NCI-H1436 (cell line): Measurements from ENCODE around the gene R3HDM2.
"Not testable (repeated sequence)": the region's sequence is repeated elsewhere in the genome, so short reads cannot be mapped to it uniquely, and the experiment has no call there.

Experiments
- DNase-seq: peaks from one replicate; lab custom pipeline; 2025; lab: John Stamatoyannopoulos, UW

Gene R3HDM2

DNA sequence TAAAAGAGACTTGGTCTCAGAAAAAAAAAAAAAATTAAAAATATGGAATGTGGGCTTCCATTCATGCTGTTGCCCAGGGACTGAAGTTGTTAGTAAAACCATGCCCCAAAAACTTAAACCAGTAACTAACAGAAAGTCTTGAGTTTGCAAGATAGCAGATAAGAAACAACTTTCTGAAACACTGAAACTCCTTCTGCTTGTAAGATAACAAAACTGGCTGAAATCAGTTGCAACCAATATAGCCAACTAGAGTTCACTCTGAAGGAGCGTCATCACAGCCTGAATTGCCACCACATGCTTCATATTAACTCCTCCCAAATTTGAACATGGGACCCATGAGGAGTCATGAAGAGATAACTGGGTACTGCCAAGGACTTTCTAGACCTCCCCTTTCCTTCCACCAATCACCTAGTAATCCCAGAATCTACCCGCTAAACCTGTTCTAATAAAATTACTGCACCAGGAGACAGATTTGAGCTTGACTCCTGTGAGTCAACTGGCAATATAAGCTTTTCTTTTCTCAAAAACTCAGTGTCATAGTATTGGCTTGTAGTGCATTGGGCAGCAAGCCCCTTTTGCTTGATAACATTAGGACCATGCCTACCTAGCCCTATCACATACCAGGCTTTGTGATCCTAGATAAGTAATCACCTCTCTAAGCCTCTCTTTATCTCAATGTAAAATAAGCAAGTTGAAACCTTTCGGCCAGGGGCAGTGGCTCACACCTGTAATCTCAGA is 53.6 kb downstream of the R3HDM2 start:
- no peak for DNase-seq

DNA sequence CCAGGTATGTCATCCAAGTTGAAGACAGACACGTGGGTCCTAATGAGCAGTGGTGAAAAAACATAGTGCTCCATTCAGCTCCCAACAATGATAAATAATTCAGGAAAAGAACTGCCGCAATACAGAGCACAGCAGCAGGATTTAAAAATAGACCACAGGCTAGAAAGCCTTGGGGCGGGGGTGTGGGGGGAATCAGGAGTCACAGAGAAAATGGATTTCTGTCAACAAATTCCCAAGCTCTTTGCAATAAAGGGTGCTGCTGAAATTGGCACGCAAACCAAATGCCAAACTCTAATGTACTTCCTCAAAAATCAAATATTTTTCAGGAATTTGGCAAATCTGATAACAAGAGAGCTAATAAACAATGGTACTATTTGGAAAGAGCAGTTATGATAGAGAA is 58.6 kb downstream of the R3HDM2 start:
- DNase-seq: no peak

DNA sequence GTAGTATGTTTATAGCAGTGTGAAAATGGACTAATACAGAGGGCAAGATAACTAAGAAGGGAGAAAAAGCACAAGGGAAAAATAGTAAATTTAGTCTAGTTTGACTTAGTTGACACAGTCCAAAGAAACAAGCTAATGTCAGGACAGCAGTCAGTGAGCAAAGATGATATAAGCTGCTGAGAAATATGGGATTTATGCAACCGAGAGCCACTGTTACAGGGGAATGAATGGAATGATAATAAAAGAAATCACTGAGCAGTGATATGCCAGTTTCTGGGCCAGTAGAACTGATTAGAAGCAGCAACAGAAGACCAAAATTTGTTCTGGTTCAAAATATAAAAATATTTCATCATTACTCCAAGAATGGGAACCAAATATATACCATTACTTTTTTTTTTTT is 60.1 kb downstream of the R3HDM2 start:
- no peak for DNase-seq

DNA sequence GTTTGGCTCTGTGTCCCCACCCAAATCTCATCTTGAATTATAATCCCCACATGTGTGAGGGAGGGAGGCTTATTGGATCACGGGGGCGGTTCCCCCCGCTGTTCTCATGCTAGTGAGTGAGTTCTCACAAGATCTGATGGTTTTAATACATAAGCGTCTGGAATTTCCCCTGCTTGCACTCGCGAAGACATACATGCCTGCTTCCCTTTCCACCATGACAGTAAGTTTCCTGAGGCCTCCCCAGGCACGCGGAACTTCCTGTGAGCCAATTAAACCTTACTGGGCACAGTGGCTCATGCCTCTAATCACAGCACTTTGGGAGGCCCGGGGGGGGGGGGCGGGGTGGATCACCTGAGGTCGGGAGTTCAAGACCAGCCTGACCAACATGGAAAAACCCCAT is 60.8 kb downstream of the R3HDM2 start:
- no peak for DNase-seq

DNA sequence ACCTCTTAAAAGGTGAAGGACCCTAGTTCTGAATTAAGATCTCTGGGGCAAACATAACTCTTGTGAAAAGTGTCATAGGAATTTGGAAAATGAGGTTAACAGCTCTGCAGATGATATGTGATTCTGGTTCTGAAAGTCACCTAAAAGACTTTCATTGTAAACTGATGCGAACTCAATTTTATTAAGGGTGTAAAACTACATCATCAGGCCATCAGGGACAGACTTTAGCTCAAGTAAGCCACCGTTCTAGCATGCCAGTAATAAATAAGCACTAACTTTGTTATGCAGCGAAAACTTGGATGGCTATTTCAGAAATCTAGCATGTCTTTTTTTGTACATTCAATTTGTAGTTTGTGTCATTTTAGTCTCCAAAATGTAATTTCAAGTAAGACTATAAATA is 61.6 kb downstream of the R3HDM2 start:
- no peak for DNase-seq

DNA sequence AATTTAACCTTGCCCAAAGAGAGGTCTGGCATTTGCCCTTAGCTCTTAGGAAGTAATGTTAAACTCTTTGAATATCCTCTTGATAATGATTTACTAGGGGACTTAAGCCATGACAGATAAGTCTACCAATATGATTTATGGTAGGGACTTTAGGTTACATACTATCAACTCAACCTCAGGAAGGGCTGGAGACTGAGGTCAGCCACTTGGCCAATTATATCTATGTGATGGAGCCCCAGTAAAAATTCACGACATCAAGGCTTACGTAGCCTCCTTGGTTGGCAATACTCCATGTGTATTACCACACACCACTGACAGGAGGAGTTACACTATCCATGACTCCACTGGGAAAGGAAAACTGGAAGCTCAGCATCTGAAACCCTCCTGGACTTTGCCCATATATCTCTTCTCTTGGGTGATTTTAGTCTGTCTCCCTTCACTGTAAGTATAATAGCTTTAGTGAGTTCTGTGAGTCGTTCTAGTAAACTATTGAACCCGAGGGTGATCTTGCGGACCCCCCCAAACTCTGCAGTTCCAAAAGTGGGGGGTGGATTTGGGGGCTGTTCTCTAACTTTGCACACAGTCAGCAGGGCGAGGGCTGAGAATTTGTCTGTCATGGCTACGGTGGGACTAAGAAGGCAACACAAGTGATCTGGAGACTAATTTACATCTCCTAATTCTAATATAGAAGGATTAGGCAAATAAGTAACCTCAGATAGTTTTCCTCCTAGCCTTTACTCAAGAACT is 62.3 kb downstream of the R3HDM2 start:
- DNase-seq: no peak

DNA sequence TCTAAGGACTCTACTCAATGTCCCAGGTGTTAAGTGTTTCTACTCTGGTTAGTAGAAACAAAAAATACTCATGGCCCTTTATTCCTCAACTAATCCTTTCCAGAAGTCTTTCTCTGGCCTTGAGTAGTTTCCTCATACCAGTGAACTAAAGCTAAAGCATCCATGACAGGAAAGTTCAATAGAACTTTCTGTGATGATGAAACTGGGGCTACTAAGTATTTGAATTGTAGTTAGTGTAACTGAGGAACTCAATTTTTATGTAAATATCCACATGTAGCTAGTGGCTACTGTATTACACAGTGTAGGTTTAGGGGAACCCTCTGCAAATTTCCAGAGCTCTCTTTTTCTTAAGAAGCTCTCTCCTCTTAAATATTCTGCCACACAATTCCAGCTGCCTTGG is 63.7 kb downstream of the R3HDM2 start:
- no peak for DNase-seq

DNA sequence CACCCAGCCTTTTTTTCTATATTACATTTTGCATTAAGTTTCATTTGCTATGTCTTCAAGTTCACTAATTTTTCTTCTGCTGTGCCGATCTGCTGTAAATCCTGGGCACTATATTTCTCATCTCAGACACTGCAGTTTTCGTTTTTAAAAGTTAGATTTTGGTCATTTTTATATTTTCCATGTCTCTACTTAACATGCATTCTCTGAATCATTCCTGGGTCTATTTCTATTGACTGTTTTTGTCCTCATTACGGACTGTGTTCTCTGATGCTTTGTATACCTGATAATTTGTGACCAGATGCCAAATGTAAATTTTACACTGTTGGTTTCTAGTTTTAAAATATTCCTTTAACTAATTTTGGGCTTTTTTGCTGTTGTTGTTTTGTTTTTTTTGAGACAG is 64.5 kb downstream of the R3HDM2 start:
- no peak for DNase-seq

DNA sequence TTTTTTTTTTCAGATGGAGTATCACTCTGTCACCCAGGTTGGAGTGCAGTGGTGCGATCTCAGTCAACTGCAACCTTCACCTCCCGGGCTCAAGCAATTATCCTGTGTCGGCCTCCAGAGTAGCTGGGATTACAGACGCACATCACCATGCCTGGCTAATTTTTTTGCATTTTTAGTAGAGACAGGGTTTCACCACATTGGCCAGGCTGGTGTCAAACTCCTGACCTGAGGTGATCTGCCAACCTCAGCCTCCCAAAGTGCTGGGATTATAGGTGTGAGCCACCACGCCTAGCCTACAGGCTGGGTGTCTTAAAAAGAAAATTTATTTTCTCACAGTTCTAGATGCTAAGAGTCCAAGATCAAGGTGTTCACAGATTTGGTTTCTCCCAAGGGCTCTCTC is 66.7 kb downstream of the R3HDM2 start:
- DNase-seq: not testable (repeated sequence)

DNA sequence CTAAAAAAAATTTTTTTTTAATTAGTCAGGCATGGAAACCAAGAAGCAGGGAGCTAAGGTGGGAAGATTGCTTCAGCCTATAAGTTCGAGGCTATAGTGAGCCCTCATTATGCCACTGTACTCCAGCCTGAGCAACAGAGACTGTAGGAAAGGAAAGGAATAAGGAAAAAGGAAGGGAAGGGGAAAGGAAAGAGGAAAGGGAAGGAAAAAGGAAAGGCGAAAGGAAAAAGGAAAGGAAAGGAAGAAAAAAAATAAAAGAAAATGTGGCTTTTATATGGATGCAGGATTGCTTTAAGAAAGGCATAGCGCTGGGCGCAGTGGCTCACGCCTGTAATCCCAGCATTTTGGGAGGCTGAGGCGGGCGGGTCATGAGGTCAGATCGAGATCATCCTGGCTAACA is 70.4 kb downstream of the R3HDM2 start:
- no peak for DNase-seq

DNA sequence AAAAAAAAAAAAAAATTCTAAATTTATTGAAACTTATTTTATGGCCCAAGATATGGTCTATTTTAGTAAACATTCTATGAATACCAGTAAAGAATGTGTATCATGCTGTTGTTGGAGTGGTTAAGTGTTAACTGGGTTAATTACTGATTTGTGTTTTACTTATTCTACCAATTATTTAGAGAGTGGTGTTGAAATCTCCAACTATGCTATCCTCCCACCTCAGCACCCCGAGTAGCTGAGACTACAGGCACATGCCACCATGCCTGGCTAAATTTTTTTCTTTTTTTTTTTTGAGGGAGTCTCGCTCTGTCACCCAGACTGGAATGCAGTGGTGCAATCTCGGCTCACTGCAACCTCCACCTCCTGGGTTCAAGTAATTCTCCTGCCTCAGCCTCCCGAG is 72.2 kb downstream of the R3HDM2 start:
- no peak for DNase-seq

DNA sequence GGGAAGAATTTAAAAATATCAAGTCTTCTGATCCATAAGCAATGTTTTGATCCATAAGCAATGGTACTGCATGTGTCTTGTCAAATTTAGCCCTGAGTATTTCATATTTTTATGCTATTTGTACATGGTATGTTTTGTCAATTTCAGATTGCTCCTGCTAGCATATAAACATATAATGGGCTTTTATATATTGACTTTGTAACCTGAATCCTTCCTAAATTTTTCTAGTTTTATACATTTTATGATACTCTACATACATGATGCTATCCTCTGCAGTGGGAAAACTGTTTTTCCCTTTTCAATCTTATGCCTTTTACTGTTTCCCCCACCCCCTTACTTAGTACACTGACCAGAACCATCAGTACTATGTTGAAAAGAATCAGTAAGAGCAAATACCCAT is 75.1 kb downstream of the R3HDM2 start:
- DNase-seq: no peak

DNA sequence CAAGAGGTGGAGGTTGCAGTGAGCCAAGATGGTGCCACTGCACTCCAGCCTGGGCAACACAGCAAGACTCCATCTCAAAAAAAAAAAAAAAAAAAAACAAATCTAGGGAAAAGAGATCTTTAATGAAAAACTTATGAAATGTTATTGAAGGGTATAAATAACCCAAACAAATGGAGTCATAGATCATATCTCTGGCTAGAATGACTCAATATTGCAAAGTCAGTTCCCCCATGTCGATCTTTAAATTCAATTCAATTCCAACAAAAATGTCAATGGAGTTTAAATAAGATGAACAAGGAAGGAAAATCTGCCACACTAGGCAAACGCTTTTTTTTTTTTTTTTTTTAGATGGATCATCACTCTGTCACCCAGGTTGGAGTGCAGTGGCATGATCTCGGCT is 78.7 kb downstream of the R3HDM2 start:
- no peak for DNase-seq

DNA sequence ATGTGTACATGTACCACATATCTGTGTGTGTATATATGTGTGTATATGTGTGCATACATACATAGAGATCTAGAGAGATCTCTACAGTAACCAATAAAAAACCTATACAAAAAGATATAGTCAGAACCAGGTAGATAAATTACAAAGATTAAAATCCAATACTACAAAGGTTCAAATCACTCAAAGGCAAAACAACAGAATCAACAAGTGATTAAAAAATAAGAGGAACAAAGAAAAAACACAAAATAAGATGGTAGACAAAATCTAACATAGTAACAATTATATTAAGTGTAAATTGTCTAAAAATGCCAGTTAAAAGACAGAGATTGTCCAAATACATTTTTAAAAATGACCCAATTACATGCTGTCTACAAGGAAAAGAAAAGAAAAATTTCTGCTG is 83.6 kb downstream of the R3HDM2 start:
- DNase-seq: no peak

DNA sequence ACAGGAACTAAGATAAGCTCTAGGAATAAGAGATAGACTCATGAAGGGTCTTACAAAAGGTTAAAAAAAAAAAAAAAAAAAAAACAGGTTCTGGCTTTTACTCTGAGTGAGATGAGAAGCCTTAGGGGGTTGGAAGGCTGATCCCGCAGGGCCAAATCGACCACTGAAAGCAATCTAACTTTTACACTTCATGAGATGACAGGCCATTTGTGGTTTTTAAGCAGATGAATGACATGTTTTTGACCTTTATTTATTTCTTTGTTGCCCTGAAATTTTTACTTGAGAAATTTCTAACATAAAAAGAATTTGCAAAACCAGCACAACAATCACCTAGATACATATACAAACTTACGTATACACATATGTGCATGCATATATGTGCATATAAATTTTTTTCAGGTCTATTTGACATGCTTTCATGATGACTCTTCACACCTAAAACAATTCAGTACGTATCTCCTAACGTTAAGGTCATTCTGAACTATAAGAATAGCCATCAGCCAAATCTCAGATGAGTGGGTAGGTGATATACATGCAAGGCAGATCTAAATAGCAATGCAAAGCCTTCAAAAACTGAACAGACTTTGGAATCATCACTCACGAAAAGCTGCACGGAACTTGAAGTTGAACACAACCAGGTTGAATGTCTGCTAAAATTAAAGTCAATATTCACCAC is 87.0 kb downstream of the R3HDM2 start:
- DNase-seq: no peak

DNA sequence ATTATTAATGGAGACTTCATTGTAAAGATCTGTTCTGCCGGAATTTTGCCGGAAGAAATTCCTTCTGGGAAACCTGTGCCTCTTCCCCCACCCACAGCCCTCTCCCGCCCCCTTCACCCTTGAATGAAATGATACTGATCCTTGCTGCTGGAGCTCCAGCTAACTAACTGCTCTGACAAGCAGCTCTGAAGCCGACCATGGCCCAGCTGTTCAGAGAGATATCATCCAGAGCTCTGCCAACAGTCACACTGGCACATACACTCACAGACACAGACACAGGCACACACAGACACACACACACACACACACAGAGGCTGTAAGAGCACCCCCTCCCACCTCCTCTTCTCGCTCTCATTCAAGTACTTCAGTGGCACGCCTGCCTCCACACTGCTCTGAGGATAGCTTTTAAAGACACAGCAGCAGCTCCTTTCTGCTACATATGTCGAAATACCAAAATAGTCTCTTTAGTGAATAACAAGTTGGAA is 88.6 kb downstream of the R3HDM2 start:
- DNase-seq: peak; percentile 35

DNA sequence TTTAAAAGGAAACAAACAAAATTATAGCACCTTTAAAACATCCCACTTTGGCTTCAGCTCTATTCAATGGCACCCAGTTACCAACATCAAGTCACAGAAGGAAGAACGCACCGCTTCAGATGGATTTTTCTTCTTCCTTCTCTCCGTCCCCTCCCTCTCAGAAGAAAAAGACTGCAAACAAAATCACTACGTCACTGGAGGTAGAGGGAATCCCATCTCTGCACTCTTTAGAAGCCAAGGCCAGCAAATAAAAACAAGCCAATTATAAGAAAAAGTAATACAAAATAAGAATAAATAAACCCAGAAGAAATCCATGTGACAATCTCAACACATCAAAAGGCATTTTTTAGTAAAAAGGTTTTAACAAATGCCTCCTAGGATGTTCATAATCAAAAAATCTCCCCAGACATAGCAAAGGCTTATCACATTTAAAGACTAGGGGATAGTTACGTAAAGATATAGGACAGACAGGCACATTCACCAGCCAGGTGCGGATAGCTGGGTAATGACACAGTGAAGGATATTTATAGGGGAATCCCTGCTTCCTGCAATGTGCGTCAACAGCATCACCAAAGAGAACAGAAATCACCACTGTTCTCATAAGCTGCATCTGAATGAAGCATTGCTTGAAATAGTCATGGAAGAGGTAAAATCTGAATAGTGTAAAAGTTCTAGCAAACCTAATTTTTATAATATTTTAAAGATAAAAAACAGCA is 89.4 kb downstream of the R3HDM2 start:
- DNase-seq: no peak

DNA sequence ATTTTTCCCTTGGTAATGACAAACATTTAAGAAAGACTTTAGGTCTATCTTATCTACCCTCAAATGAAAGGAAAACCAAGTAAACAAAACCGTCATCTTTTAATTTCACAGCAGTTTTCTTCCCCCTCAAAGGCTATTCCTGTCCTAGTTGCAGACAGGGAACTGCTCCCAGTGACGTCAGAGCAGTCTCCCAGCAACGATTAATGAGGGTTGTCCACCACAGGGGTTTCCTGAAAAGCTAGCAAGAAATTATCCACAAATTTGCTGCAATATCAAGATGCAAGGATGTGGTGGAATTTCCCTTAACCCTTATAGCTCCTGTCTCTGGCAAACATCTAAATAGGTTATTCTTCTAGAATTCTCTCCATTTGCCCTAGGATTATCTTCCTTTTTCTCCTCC is 90.7 kb downstream of the R3HDM2 start:
- no peak for DNase-seq

DNA sequence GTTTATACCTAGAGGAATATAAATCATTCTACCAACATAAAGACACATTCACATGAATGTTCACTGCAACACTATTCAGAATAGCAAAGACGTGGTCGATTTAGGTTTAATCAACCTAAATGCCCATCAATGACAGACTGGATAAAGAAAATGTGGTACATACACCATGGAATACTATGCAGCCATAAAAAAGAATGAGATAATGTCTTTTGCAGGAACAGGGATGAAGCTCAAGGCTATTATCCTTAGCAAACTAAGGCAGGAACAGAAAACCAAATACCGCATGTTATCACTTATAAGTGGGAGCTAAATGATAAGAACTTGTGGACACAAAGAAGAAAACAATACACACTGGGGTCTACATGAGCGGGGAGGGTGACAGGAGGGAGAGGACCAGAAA is 94.5 kb downstream of the R3HDM2 start:
- DNase-seq: not testable (repeated sequence)

DNA sequence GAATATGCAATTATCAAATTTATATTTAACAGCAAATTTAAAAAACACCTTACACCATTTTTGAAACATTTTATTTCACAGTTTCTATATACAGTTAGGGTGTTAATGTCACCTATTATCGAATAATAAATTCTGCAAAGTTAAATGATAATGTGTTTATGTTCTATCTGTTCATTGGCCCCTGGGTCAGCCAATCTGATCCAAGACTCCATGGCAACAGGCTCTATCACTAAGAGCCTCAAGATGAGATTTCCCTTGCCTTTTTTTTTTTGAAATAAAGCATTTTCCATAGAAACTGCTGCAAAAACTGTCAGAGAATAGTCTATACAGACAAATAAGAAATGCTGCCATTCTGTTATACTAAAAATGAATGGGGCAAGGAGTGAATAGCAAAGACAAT is 96.6 kb downstream of the R3HDM2 start:
- DNase-seq: no peak

DNA sequence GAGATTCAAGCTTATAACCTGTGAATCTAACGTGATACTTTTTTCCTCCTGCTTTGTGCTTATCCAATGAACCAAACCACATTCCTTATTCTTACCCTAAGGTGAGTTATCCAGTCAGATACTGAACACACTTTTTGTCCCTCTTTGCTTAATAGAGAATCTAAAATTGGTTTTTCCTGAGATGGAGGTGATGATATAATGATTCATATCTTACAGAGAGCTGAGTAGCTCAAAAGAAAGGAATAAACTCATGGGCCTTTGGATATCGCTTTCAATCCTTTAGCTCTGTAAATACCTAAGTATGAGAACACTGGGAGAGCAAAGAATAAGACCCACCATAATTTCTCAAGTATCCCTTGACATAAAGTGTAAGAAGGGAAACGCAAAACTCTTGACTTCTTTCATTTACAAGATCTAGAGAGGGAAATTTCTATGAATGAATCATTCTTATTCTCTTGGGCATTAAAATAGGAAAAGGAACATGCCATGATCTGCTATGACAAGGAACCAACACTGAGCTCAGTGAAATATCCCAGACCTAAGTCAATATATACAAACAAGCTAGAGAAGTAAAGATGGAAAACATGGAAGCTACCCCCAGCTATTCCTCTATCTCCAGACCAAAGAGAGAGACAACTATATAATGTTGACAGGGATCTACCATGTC is 98.1 kb downstream of the R3HDM2 start:
- no peak for DNase-seq

DNA sequence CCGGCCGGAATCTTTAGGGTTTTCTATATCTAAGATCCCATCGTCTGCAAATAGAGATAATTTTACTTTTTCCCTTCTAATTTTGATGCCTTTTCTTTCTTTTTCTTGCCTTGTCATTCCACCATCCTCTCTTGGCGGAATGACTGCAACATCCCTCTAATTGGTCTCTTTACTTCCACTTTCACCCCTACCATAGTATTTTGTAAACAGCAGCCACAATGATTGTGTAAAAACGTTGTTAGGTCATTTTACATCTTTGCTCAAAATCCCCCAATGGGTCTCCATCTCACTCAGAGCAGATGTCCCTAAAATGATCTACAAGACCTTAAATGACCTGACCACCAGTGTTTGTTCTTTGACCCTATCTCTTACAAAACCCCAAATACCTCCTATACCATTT is 99.9 kb downstream of the R3HDM2 start:
- DNase-seq: no peak
